Measurements from ENCODE around the gene PCCA. TPM values are rescaled to one million over a fixed set of nuclear protein-coding genes. Genes with fewer than 3 reads are reported as not detected.

PCCA gene
- polyA plus RNA-seq, 1 donor: 27.5 TPM

DNA sequence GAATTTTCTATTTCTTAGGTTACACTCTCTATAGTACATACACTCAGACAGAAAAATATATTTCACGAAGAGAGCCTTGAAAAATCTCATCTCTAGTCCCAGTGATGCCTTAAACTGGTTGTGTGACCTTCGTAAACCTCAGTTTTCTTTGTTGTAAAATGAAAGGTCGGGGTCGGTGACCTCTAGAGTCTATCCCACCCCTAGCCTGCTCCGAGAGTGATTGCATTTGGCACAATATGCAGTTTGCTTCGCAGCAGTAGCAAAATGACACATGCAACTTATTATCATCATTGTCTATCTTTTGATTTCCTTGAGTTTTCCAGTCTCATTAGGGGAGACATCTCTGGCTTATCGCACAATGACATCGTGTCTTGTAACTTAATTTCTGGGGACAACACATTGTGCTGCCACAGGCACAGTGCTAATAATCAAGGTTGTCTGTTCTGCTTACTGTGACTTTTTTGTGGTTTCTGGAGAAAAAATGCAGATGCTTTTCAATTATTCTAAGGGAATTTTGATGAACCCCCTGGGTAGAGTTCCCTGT is 384.7 kb downstream of the PCCA start:
- DNase-seq: no peak

DNA sequence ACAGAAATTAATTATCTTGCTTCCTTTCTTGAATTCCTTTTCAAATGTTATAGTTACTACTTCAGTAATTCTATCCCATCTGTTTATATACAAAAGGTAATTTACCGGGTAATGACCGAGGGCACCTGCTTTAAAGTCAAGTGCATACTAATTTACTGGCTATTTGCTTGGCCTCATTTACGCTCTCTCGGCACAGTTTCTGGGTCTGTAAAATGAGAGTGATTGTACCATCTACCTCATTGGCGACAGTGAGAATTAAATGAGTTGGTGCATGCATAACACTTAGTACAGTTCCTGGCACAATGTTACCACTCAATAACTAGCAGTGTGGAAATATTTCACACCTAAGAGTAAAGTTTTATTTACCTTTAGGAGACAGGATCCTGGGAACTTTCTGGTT is 388.1 kb downstream of the PCCA start:
- no peak for DNase-seq

DNA sequence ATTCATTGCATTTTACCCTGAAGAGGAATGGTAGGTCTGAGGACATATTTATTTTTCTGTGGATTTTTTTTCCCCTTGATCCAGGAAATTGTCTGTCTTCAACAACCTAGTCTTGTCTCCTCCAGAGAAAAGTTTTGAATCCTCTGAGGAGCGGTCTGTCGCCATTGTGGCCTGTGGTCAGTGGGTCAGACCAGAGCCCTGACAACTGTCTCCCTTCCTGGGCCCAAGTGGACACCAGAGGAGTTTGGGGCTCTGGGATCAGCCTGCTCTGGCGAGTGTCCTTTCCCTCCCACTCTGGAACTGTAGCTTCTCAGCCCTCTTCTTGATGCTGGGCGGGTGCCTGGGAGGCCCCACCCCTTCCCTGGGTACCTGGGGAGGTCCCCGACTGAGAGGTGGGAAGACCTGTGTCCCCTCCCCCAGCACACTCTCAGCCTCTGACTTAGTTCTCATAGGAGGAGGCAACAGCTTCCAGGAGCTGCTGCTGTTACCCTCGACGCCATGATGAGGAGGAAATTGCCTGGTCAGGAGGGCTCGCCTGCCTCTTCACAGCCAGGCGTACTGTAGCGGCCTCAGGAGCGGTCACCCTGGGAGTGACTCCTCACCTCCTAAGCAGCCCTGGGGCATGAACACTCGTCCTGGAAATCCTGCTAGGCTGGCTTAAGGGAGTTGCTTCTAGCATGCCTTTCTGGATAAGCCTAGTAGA is 389.4 kb downstream of the PCCA start:
- no peak for DNase-seq

DNA sequence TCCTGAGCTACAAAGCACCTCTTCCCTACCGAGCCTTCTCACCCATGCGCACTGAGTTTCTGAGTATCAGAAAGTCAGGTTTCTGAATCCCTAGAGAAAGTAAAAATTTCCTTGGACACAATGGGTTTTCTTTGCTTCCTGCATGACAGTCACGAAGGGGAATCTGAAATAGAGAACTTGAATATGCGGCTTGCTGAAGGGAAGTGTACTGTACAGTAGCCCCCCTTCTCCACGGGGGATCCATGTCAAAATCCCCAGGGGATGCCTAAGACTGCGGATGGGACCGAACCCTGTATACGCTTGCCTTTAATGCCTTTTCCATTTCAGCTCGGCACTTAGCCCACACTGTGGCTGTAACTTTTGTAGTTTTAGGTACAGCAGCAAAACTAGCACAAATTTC is 391.8 kb downstream of the PCCA start:
- DNase-seq: no peak

DNA sequence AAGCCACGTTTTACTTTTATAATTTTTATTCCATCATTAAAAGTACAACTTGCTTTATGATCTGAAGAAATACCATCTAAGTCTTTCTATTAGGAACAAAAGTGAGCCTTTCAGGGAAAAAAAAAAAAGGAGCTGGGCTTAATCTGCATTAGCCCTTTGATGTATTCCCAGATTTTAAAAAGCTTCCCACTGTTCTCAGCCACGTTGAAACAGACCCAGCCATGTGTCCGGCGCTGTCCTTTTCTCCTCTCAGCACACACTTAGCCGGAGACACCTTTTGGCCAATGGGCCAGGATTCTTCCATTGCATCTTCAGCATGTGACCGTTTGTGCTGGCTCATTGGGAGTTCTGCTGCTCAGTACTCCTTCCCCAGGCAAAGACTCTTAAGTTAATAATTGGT is 394.2 kb downstream of the PCCA start:
- no peak for DNase-seq

DNA sequence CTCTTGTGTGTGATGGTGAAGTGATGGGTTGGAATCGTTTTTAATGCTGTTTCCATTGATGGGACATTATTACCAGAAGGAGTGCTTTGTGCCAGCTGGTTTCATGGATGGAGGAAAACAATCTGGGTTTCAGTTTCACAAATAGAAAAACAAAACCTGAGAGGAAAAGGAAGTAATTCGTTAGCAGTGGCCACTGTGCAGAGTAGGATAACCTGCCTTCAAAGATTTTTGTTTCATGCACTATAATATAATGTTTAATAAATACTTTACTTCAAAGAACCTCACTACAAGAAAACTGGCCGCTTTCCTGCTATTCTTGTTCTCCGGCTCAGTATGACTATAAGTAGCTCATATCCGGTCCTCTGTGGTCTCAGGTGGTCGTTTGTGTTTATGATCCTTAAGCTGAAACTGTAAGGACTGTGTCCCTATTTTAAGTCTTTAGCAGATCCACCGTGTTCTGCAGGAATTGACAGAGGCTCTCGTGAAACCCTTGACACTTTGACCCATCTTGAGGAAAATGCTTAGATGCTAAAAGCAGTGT is 395.0 kb downstream of the PCCA start:
- DNase-seq: no peak

DNA sequence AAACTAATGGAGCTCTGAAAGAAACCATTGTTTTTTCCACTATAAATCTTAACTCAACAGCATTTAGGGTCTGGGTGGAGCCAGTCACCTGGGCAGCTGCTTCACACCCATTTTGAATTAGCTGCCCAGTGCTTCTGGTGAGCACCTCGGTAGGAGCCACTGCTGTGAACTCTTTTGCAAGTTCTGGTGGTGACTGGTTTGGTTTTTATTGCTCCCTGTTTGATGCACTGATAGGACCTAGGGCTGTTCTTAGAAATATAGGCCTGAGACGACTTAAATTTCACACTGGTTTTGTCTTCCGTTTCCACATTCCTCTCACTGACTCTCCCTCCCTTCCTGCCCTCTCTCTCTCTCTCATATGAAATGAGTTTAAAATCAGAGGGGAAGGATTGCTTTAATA is 395.8 kb downstream of the PCCA start:
- DNase-seq: no peak

DNA sequence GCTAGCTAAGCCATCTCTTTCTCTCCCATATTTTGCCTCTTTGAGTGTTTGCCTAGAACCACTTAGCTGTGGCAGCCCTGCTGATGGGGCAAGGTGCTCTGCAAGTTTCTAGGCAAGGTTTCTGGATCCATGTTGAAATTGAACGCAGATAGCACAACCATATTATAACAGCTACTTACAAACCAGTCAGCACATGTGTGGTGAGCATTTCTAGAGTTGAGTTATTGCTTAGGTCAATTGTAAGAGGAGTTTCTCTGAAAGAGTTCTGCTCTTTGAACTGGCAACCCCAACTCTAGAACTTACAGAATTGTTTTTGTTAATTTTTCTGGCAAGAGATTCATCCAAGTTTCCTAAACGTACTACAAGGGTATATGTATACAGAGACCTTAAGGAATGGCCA is 396.4 kb downstream of the PCCA start:
- DNase-seq: no peak

DNA sequence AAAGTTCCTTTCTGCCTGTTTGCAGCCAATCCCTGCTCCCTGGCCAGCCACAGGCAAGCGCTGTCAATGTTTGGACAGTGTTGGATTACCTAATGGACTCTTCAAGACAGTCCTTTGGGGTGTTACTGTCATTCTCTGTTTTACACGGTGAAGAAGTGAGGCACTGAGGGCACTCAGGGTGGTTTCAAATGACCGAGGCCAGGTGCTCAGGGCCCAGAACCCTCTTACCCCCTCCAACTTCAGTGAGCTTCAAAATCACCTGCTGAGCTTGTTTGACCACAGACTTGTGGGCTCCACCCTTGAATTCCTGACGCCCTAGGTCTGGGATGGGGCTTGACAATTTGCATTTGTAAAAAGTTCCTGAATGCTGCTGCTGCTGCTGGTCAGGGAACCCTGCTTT is 401.8 kb downstream of the PCCA start:
- no peak for DNase-seq

DNA sequence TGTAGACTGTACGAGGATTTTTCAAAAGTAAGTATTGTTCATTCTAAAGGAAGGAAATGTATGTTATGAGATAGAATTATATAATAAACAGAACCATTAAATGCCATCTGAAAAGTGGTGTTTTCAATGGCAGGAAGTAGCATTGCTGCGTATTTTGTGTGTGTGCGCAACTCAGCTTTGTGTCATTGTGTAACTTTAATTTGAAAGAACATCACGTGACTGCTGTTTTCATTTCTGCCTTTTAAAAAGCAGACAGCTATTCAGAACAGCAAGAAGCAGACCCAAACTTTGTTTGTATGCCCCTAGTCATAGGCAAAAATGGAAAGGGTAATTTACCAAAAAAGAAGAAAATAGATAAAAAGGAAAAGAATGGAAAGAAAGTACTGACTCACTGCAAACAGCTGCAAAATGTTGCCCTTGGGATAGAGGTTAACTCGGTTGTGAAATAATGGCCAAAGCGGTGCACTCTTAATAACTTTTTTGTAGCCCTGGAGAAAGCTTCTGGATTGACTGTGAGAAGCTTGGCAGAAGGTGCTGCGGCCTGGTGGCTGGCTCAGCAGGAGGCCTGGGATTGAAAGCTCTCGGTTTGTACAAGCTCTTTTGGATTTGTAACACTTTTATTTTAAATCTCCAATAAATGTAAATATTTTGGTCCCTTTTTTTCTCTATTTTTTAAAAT is 402.4 kb downstream of the PCCA start:
- DNase-seq: no peak

DNA sequence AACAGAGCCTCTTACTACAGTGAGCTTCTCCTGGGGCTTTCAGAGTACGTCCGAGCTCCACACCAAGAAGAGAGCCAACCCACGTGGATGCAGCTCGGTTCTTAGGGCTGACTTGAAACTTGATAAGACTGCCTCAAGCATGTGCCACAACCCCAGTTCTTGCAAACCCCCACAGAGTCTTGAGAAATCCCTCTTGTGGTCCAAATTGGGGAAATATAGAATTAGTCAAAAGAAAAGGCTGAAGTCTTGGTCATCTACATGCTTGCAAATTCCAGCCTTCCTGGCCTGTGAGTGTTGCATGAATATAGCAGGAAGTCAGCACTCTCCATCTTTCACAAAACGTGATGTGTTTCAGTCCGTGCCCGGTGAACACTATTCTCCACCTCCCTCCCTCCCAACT is 404.5 kb downstream of the PCCA start:
- no peak for DNase-seq

DNA sequence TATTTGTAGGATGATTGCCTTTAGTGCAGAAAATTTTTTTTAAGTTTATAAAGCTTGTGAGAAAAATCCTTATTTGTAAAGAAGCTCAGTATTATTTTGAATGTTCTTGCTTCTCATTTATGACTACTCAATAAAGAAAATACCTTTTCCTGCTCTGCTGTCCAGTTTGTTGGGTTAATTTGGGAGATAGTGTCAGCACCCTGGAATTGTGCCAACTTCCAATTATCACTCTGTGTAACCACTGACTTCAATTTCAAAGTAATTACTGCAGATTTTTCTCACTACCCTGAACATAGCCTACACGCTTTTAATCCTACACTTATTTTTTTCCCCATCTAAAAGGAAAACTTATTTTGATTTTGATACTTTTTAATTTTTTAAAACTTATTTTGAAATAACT is 406.6 kb downstream of the PCCA start:
- DNase-seq: no peak

DNA sequence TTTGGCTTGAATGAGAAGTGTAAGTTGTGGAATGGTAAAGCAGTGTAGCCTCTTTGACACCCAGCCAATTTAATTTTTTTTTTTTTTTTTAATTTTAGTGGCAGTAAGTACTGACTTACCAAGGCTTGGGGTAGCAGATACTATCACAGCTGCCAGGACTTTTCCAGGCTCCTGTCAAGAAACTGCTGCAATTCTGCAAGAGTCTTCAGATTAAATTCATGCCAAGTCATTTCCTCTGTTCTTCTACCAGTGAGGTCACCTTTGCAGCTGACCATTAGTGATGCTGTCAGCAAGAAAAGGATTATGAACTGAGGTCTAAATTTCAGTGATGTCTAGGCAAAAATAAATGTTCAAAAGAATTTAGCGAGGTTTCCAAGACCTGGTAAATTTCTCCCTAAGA is 408.5 kb downstream of the PCCA start:
- DNase-seq: no peak

DNA sequence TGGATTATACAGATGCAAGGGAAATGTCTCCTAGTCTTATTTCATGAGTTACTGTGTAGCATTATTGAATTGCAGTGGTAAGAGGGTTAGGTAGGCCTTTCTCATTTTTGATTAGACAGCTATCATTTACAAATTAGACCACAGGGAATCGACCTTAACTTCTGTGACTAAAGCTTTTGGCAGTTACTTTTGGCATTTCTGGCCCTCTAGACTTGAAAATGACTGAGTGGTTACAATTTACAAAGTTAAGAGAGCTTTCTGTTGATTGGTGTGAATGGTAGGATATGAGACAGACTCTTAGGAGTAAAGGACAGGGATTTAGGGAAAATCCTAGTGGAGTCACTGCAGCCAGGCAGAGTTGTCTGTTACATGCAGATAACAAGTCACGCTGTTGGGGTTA is 413.6 kb downstream of the PCCA start:
- DNase-seq: no peak

DNA sequence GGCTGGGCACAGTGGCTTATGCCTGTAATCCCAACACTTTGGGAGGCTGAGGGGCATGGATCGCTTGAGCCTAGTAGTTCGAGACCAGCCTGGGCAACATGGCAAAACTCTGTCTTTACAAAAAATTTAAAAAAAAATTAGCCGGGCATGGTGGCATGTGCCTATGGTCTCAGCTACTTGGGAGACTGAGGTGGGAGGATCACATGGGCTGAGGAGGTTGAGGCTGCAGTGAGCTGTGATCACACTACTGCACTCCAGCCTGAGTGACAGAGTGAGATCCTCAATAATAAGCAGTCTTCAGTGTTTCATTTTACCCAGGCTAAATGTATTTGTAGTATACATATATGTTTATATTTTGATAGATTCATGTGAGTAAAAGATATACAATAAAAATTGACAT is 414.7 kb downstream of the PCCA start:
- no peak for DNase-seq

DNA sequence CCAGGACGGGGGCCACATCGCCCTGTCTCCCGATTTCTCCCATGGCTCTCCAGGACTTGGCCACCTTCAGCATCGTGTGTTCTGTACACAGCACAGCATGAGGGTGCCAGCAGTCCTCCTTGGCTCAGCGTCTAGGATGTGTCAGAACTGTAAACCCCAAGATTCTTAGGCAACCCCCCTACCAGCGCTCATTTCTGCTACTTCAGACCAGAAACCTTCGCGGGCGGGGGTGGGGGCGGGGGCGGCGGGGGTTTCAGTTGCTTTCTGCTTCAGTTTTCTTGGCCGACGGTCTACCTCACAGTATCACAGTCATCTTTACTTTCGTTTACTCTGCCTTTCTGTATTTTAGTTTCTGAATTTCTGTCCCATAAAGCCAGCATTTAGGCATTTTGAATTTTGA is 417.3 kb downstream of the PCCA start:
- no peak for DNase-seq

DNA sequence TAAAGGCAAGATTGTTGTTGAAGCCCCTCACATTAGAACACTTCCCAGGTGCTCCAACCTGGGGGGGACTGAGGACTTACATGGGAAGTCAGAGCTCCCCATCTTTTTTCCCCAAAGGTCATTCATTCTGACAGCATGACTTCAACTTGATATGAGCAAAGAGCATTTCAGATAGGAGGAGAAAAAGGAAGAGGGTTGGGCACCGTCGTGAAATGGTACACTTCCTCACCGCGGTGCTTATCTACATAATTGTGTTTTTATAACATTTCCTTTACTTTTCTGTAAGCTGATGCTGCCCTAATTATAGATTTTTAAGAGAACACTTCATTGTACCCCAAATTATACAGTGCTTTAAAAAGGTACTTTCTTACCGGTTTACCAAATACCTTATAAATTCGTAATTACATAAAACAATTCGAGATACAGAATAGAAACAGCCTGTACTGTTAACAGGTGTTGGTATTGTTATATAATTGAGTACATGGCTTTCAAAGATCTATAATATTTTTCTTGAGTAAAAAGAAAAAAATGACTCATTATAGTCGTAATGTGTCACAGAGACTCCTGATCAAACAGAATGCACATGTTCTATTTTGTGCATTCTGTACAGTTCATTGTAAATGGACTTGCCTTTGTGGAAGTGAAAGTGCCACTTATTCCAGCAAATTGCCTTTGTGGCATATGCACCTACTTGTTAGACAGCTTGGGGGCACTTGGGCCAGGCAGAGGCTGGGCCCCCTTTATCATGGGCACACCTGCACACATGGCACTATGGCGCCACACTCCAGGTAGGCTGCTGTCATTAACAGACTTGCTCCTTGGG is 417.9 kb downstream of the PCCA start:
- no peak for DNase-seq

DNA sequence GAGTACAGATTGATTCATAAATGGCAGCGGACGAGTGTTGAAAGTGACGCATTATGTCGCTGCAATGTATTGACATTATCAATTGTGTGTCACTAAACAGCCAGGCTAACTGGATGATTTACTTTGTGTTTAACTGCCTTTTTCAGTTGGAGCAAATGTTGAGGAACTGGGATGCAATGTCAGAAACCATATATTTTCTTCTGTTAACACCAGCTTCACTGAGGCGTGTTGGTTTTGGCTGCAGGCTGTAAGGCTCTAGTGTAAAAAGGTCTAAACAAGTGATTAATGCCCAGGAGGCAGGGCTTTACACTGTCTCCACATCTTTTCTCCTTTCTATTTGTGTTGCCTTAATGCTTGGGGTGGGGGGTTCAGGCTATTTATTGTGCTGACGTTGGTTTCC is 419.6 kb downstream of the PCCA start:
- no peak for DNase-seq

DNA sequence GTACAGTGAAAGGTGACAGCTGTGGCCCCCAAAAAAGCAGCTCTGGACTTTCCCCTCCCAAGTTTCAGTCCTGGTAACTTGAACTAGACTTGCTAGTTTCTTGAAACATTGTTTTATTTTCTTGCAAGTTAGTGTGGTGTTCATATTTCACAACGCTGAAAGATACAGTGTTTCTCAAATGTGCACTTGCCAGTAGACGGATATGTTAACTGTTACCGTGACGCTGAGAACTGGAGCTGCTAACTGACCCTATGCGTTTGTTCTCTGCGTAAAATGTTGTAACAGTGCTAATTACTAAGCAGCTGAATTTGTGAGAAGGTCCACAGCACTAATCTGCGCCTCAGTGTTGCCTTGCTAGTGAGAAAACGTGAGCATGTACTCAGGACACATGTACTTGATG is 420.1 kb downstream of the PCCA start:
- no peak for DNase-seq

DNA sequence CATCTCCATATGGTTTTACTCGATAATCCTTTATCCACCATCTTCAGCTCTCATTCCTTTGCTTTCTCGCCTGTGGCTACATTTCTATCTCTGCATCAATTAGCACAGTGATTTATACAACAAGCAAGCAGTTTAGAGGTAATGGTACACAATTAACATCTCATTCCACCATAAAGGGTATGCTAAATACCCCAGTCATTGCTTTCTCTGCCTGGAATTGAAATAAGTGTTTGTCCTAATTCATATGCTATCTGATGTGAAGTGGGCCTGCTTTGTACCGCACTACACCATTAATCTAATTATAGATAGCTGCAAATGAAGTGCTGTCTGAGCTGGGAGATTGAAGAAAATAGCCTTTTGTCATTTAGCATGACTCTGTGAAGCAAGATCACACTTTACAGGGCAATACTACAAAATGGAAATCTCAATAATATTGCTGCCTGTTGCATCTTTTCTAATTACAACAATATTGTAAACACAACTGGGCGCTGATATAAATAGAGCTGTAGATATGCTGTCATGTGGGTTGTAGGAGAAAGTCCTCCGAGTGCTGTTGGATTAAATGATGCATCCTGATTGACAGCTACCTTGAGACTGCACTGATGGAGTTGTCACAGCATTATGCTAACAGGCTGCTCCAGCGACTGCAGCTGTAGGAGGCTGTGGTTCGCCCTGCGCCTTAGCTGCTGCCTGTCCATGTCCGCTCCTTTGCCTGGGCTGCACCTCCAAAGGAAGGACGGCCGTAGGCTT is 421.5 kb downstream of the PCCA start:
- no peak for DNase-seq

DNA sequence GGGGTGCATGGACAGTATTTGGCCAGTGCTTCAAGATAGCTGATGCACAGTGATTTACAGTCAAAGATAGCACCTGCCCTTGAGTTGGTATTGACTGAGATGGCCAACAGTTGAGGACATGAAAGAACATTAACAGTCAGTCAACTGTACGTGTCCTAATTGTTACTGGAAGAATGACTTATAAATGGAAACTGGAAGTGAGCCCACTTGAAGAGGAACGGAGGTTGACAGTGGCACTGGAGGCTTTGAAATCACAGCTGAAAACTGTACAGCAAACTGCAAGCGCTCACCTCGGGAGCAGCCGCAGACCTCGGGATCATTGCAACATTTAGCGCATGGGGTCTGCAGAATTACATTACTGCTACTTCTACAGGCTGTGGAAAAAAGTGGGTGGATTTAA is 422.6 kb downstream of the PCCA start:
- DNase-seq: no peak

DNA sequence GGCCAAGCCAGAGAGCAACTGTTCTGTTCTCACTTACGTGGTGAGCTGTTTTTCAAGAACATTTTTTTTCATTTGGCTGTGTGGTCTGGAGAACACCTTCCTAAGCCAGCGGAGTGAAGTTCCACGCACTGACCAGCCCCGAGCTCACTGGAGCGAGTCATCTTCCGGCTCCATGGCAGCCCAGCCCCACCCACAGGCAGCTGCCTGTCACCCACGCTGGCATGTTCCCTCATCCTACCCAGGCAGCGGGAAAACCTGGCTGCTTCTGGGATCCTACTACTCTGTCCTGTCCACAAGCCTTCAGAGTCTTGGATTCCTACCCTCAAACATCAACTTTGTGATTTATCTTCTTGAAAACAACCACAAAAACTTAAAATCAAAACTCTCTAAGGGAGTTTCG is 423.5 kb downstream of the PCCA start:
- DNase-seq: no peak

DNA sequence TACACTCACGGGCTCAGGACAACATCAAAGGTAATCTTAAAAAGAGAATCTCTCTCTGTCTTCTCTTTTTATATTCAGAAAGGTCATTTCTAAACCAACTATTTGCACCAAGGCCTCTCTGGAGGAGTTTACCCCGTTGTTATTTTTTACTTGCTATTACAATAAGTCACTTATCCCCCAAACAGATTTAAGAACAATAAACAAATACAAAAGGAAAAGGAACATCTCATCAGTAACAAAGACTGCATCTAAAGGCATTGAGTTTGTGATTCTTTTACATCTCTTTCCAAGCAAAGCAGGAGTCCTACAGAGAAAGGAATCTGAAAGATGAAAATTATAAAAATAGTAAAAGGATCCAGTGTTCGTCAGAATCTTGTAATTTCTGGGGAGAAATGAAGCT is 424.3 kb downstream of the PCCA start:
- no peak for DNase-seq

Data from hindlimb muscle (tissue), 1 donor.